B cell (primary cell): Measurements from ENCODE around the gene LYSMD3. TPM values are rescaled to one million over a fixed set of nuclear protein-coding genes. Genes with fewer than 3 reads are reported as not detected.

ENCODE experiments used
- ATAC-seq: fragments of 200-7000 bp; cut with Tn5 transposase; one replicate; pipeline ENCODE4 v1.10.0; 2021; ENCODE audit warnings: low read depth, mild to moderate bottlenecking, moderate number of reproducible peaks, moderate library complexity
- CTCF ChIA-PET: fragments of 350-600 bp; sonication (Branson Sonifier 250); formaldehyde crosslinking; loops from one replicate; lab custom pipeline; 2021; ENCODE audit warnings: antibody characterized with exemption, inconsistent platforms; lab: Charles Lee
- POLR2A ChIA-PET: fragments of 350-600 bp; sonication (Branson Sonifier 250); formaldehyde crosslinking; loops from one replicate; lab custom pipeline; 2021; ENCODE audit warnings: antibody characterized with exemption; lab: Charles Lee
- DNase-seq: peaks from one replicate; pipeline ENCODE4 v3.0.0; 2013
- H2AFZ ChIP-seq: 2 replicates; pipeline ENCODE4 v1.6.1; 2012; ENCODE audit warnings: mild to moderate bottlenecking, low read depth, low read length; ENCODE audit not compliant: insufficient read depth, poor library complexity, severe bottlenecking
- H3K27ac ChIP-seq, 2 donors: 1 replicate in 1 of 2; 2 replicates in 1 of 2; pipeline ENCODE4 v1.5.1; 2012 to 2013; ENCODE audit warnings: low read length in 2 of 2, mild to moderate bottlenecking in 2 of 2, moderate library complexity in 1 of 2
- H3K27me3 ChIP-seq, 4 experiments: fragments of 200-600 bp in 1 of 4; sonication (generic) in 1 of 4; replicated peaks in 1 of 4; 1 replicate in 2 of 4; 2 replicates in 2 of 4; pipeline versions ENCODE4 v1.6.1 to v1.7.0; 2013 to 2016; ENCODE audit warnings: low read length in 3 of 4, mild to moderate bottlenecking in 2 of 4, mixed read lengths in 1 of 4, moderate library complexity in 1 of 4; ENCODE audit not compliant: insufficient read depth in 4 of 4, control insufficient read depth in 3 of 4; ENCODE audit errors: control extremely low read depth in 1 of 4
- H3K36me3 ChIP-seq, 2 experiments: replicated peaks in 1 of 2; 1 replicate in 1 of 2; 2 replicates in 1 of 2; pipeline versions ENCODE4 v1.6.1 to v1.7.1; 2013; ENCODE audit warnings: low read length in 1 of 2; ENCODE audit not compliant: insufficient read depth in 2 of 2, control insufficient read depth in 1 of 2; ENCODE audit errors: control extremely low read depth in 1 of 2, extremely low read depth in 1 of 2
- H3K4me1 ChIP-seq, 2 donors: fragments of 200-600 bp in 1 of 2; sonication (generic) in 1 of 2; 1 replicate in 1 of 2; 2 replicates in 1 of 2; pipeline versions ENCODE4 v1.5.1 to v1.6.1; 2013 to 2017; ENCODE audit warnings: low read length in 2 of 2; ENCODE audit not compliant: control insufficient read depth in 2 of 2, insufficient read depth in 2 of 2
- H3K4me2 ChIP-seq: replicated peaks from 2 replicates; pipeline ENCODE3; 2012; ENCODE audit warnings: mild to moderate bottlenecking, low read depth, low read length; ENCODE audit not compliant: poor library complexity, severe bottlenecking
- H3K4me3 ChIP-seq, 5 experiments: fragments of 200-600 bp in 1 of 5; sonication (generic) in 1 of 5; 1 replicate in 3 of 5; 2 replicates in 2 of 5; pipeline versions ENCODE4 v1.5.1 to v1.7.0; 2011 to 2016; ENCODE audit warnings: low read length in 4 of 5, mild to moderate bottlenecking in 4 of 5, low read depth in 2 of 5, control low read depth in 1 of 5, moderate library complexity in 1 of 5; ENCODE audit not compliant: insufficient read depth in 1 of 5; ENCODE audit errors: control extremely low read depth in 1 of 5, extremely low read depth in 1 of 5
- H3K79me2 ChIP-seq: fragments of 200-600 bp; sonication (generic); one replicate; pipeline ENCODE4 v1.6.0; 2016; ENCODE audit warnings: low read length; ENCODE audit not compliant: control insufficient read depth, insufficient read depth
- H3K9ac ChIP-seq: fragments of 200-600 bp; sonication (generic); 2 replicates; pipeline ENCODE4 v1.6.1; 2017; ENCODE audit warnings: mild to moderate bottlenecking, low read length, moderate library complexity
- H3K9me3 ChIP-seq, 3 donors: one replicate each; pipeline versions ENCODE4 v1.6.1 to v1.7.1; 2013; ENCODE audit warnings: low read length in 2 of 3; ENCODE audit not compliant: control insufficient read depth in 2 of 3, insufficient read depth in 1 of 3; ENCODE audit errors: control extremely low read depth in 1 of 3
- H4K20me1 ChIP-seq: 2 replicates; pipeline ENCODE4 v1.6.0; 2012; ENCODE audit warnings: mild to moderate bottlenecking, low read length; ENCODE audit not compliant: insufficient read depth, control insufficient read depth, poor library complexity, severe bottlenecking
- H3K27ac Mint-ChIP-seq: one replicate; pipeline ENCODE4 v1.8.0; 2021; ENCODE audit warnings: mixed read lengths
- H3K27me3 Mint-ChIP-seq: one replicate; pipeline ENCODE4 v1.8.0; 2021; ENCODE audit warnings: mixed read lengths
- H3K4me1 Mint-ChIP-seq: one replicate; pipeline ENCODE4 v1.8.0; 2021; ENCODE audit warnings: mixed read lengths
- H3K4me3 Mint-ChIP-seq: one replicate; pipeline ENCODE4 v1.8.0; 2021; ENCODE audit warnings: mixed read lengths
- H3K9me3 Mint-ChIP-seq: one replicate; pipeline ENCODE4 v1.8.0; 2022; ENCODE audit warnings: mixed read lengths; ENCODE audit not compliant: insufficient read depth
- EZH2 ChIP-seq: IDR thresholded peaks from 2 replicates; pipeline ENCODE4 v1.6.1; 2012; ENCODE audit warnings: borderline replicate concordance, low read depth, mild to moderate bottlenecking, moderate library complexity, low read length; ENCODE audit not compliant: insufficient read depth, poor library complexity, severe bottlenecking
- WGBS: methylation state at CpG from one replicate; pipeline ENCODE4 v1.1.5; 2013; ENCODE audit warnings: missing lambda C conversion rate; ENCODE audit not compliant: insufficient coverage; 5-methylcytosine and 5-hydroxymethylcytosine counted together
- intact Hi-C: fragments of 100-400 bp; cut with micrococcal nuclease; formaldehyde crosslinking; loops from one replicate; pipeline ENCODE4 v1.10.0; 2022
- polyA plus RNA-seq: library from polyadenylated mRNA; depleted of rRNA; stranded (reverse); fragments of >200 nt; gene quantifications from 2 replicates; pipeline ENCODE4 v1.2.3, GENCODE V29; 2012
- total RNA-seq, 2 donors: library from RNA; stranded (reverse); fragments of 120-200 nt in 1 of 2; gene quantifications; 1 replicate in 1 of 2; 2 replicates in 1 of 2; pipeline versions ENCODE4 v1.2.3 to v1.2.4, GENCODE V29; 2013 to 2022
- TF ChIP-seq, protein P1 (sequence below): fragments of 200-600 bp; IDR thresholded peaks from one replicate; pipeline ENCODE4 v1.8.0; 2022; ENCODE audit warnings: antibody characterized with exemption, mild to moderate bottlenecking

The LYSMD3 gene
- total and polyA plus RNA-seq, 2 donors (not counting 1 experiment from before 2014, with no cell fraction given) = 6.0 to 25.2 TPM

- Histone ChIP-seq H3K4me1 (peaks cover 0 to 4% of the 10 kb centered on the region in 2 donors), H3K9ac (no peak overlapping the region), H3K36me3 (no peaks in the 10 kb centered on the region), H3K4me3 (no peak overlapping the region), H3K27ac (no peak overlapping the region), H3K27me3 (no peaks in the 10 kb centered on the region), H3K79me2 (no peaks in the 10 kb centered on the region), H3K4me2 (no peak overlapping the region), H2AFZ (no peak overlapping the region), H4K20me1 (no peaks in the 10 kb centered on the region), H3K9me3 (no peaks in the 10 kb centered on the region)
- ATAC-seq (no peak), DNase-seq (no peak)
- H3K4me3 Mint-ChIP-seq = no peak overlapping the region
- intact Hi-C loops = loop anchor here (10.0 kb wide), 1 partner anchor 1595 kb away; the partner anchor contains the start of gene MEF2C
- no peaks in the 10 kb centered on the region for H3K9me3 Mint-ChIP-seq
- H3K27ac Mint-ChIP-seq = no peak overlapping the region
- no peaks in the 10 kb centered on the region for H3K27me3 Mint-ChIP-seq
- CTCF ChIA-PET = interaction anchor here (1.9 kb wide), 1 partner anchor 40 kb away, joined by 5 read pairs; no protein-coding TSS in a partner anchor
- TF ChIP-seq, protein P1, sequence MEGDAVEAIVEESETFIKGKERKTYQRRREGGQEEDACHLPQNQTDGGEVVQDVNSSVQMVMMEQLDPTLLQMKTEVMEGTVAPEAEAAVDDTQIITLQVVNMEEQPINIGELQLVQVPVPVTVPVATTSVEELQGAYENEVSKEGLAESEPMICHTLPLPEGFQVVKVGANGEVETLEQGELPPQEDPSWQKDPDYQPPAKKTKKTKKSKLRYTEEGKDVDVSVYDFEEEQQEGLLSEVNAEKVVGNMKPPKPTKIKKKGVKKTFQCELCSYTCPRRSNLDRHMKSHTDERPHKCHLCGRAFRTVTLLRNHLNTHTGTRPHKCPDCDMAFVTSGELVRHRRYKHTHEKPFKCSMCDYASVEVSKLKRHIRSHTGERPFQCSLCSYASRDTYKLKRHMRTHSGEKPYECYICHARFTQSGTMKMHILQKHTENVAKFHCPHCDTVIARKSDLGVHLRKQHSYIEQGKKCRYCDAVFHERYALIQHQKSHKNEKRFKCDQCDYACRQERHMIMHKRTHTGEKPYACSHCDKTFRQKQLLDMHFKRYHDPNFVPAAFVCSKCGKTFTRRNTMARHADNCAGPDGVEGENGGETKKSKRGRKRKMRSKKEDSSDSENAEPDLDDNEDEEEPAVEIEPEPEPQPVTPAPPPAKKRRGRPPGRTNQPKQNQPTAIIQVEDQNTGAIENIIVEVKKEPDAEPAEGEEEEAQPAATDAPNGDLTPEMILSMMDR = no peak
- TF ChIP-seq EZH2 = no peak
- POLR2A ChIA-PET = no interaction called here
- H3K4me1 Mint-ChIP-seq = peaks cover 4% of the 10 kb centered on the region
Observed at GRCh38 chr5:90479611-90480385, 49.6 kb downstream of the LYSMD3 start.

- Mint-ChIP-seq H3K27ac (no peak overlapping the region), H3K4me3 (no peak overlapping the region), H3K27me3 (no peaks in the 10 kb centered on the region), H3K9me3 (no peaks in the 10 kb centered on the region), H3K4me1 (peaks cover 14% of the 10 kb centered on the region)
- H3K4me1 ChIP-seq = peaks cover 8 to 13% of the 10 kb centered on the region in 2 donors
- H4K20me1 ChIP-seq = no peaks in the 10 kb centered on the region
- H3K79me2 ChIP-seq = peaks cover 12% of the 10 kb centered on the region
- 100% methylated on average over 3 of the region's 8 CpGs for WGBS
- no peak for DNase-seq
- intact Hi-C loops = loop anchor here (10.0 kb wide), 1 partner anchor 1593 kb away; the partner anchor contains the start of gene MEF2C
- no peak for TF ChIP-seq EZH2
- TF ChIP-seq, protein P1 = no peak
- H3K9me3 ChIP-seq = no peaks in the 10 kb centered on the region
- no peak overlapping the region for H3K4me2 ChIP-seq
- no peak overlapping the region for H2AFZ ChIP-seq
- ChIA-PET POLR2A (no interaction called here), CTCF (interaction anchor here (2.6 kb wide), 1 partner anchor 52 kb away, joined by 8 read pairs; the partner anchor contains the start of gene LYSMD3)
- H3K36me3 ChIP-seq = no peaks in the 10 kb centered on the region
- no peak for ATAC-seq
- no peak overlapping the region for H3K27ac ChIP-seq
- no peak overlapping the region for H3K4me3 ChIP-seq
- no peaks in the 10 kb centered on the region for H3K27me3 ChIP-seq
- H3K9ac ChIP-seq = no peak overlapping the region
Observed at GRCh38 chr5:90477621-90478215, 51.7 kb downstream of the LYSMD3 start.
